Calu3 (cell line): ENCODE data around the gene BIRC2. TPM values are rescaled to one million over a fixed set of nuclear protein-coding genes. Genes with fewer than 3 reads are reported as not detected.
A peak's percentile ranks its signal among the peaks of the same experiment; 100 is the strongest.

ENCODE experiments used
- BruUV-seq: library from RNA; stranded (reverse); fragments of 400-500 nt; replicated peaks from 2 replicates; lab custom pipeline; 2021; lab: Mats Ljungman, UMichigan
- CTCF ChIA-PET: fragments of 300-600 bp; sonication (Branson Sonifier 250); formaldehyde crosslinking; loops from one replicate; lab custom pipeline; 2022; ENCODE audit warnings: antibody characterized with exemption; lab: Charles Lee
- DNase-seq: peaks from one replicate; pipeline ENCODE4 v3.0.0; 2022
- H3K27ac Mint-ChIP-seq: one replicate; pipeline ENCODE4 v1.8.0; 2022; ENCODE audit warnings: mixed read lengths; ENCODE audit not compliant: unreplicated experiment
- H3K27me3 Mint-ChIP-seq: one replicate; pipeline ENCODE4 v1.8.0; 2022; ENCODE audit warnings: mixed read lengths; ENCODE audit not compliant: unreplicated experiment
- H3K36me3 Mint-ChIP-seq: one replicate; pipeline ENCODE4 v1.8.0; 2022; ENCODE audit warnings: mild to moderate bottlenecking, moderate library complexity, mixed read lengths; ENCODE audit not compliant: insufficient read depth, unreplicated experiment
- H3K4me1 Mint-ChIP-seq: one replicate; pipeline ENCODE4 v1.8.0; 2022; ENCODE audit warnings: mild to moderate bottlenecking, low read depth, mixed read lengths; ENCODE audit not compliant: unreplicated experiment
- H3K4me3 Mint-ChIP-seq: one replicate; pipeline ENCODE4 v1.8.0; 2022; ENCODE audit warnings: mild to moderate bottlenecking, low read depth, moderate library complexity, mixed read lengths; ENCODE audit not compliant: unreplicated experiment
- H3K9me3 Mint-ChIP-seq: one replicate; pipeline ENCODE4 v1.8.0; 2022; ENCODE audit warnings: low read depth, mixed read lengths; ENCODE audit not compliant: unreplicated experiment
- CTCF ChIP-seq: fragments of 200-600 bp; IDR thresholded peaks from one replicate; pipeline ENCODE4 v1.8.0; 2022; ENCODE audit warnings: antibody characterized with exemption; ENCODE audit not compliant: unreplicated experiment
- intact Hi-C: fragments of 100-400 bp; cut with micrococcal nuclease; formaldehyde crosslinking; loops from one replicate; pipeline ENCODE4 v1.10.0; 2022; ENCODE audit not compliant: unreplicated experiment
- total RNA-seq: library from RNA; stranded (reverse); gene quantifications from 2 replicates; pipeline ENCODE4 v1.2.3, GENCODE V29; 2022

Gene BIRC2
- total RNA-seq, 1 experiment from 2014 or later = 32.6 TPM

- CTCF ChIA-PET = interaction anchor here (0.6 kb wide), 1 partner anchor 774 kb away, joined by 3 read pairs; no protein-coding TSS in a partner anchor
- intact Hi-C loops = no loop called here
- TF ChIP-seq CTCF = no peak
- no peak overlapping the region for H3K4me3 Mint-ChIP-seq
- H3K36me3 Mint-ChIP-seq = peaks cover 36% of the 10 kb centered on the region
- peaks cover 15% of the 10 kb centered on the region for H3K4me1 Mint-ChIP-seq
- H3K9me3 Mint-ChIP-seq = no peaks in the 10 kb centered on the region
- no peak overlapping the region for H3K27ac Mint-ChIP-seq
- no peaks in the 10 kb centered on the region for H3K27me3 Mint-ChIP-seq
- no TSS peak for BruUV-seq
- no peak for DNase-seq
These were observed 46.3 kb downstream of the BIRC2 start for GRCh38 chr11:102393272-102393730.

GRCh38 chr11:102395720-102396393 lies 48.8 kb downstream of the BIRC2 start:
- CTCF ChIA-PET = no interaction called here
- no peak overlapping the region for H3K27ac Mint-ChIP-seq
- no peak for DNase-seq
- no peaks in the 10 kb centered on the region for H3K9me3 Mint-ChIP-seq
- no TSS peak for BruUV-seq
- peaks cover 30% of the 10 kb centered on the region for H3K36me3 Mint-ChIP-seq
- intact Hi-C loops = no loop called here
- H3K27me3 Mint-ChIP-seq = no peaks in the 10 kb centered on the region
- H3K4me1 Mint-ChIP-seq = peaks cover 7% of the 10 kb centered on the region
- no peak for TF ChIP-seq CTCF
- H3K4me3 Mint-ChIP-seq = no peak overlapping the region

GRCh38 chr11:102396708-102397563 lies 49.9 kb downstream of the BIRC2 start:
- TF ChIP-seq CTCF = no peak
- H3K36me3 Mint-ChIP-seq = peaks cover 30% of the 10 kb centered on the region
- no peak overlapping the region for H3K4me3 Mint-ChIP-seq
- H3K4me1 Mint-ChIP-seq = peaks cover 7% of the 10 kb centered on the region
- no peaks in the 10 kb centered on the region for H3K9me3 Mint-ChIP-seq
- no peak overlapping the region for H3K27ac Mint-ChIP-seq
- H3K27me3 Mint-ChIP-seq = no peaks in the 10 kb centered on the region
- no peak for DNase-seq
- intact Hi-C loops = no loop called here
- BruUV-seq = TSS peak; percentile 43
- CTCF ChIA-PET = interaction anchor here (0.6 kb wide), 1 partner anchor 13 kb away, joined by 3 read pairs; no protein-coding TSS in a partner anchor

- Mint-ChIP-seq H3K27me3 (no peaks in the 10 kb centered on the region), H3K27ac (no peak overlapping the region), H3K36me3 (peaks cover 21% of the 10 kb centered on the region), H3K4me3 (no peak overlapping the region), H3K4me1 (no peaks in the 10 kb centered on the region), H3K9me3 (no peaks in the 10 kb centered on the region)
- no peak for DNase-seq
- TF ChIP-seq CTCF = no peak
- intact Hi-C loops = no loop called here
- CTCF ChIA-PET = no interaction called here
- BruUV-seq = no TSS peak
These were observed 51.3 kb downstream of the BIRC2 start for GRCh38 chr11:102398297-102398696.
